Gastrocnemius medialis (tissue), 4 donors: ENCODE measurements around the gene CLEC3B.

ENCODE experiments used
- POLR2A ChIP-seq, 2 donors: fragments of 450-650 bp; IDR thresholded peaks; one replicate each; pipeline ENCODE4 v1.6.1; 2017; ENCODE audit warnings: antibody characterized with exemption in 2 of 2, mild to moderate bottlenecking in 2 of 2, moderate library complexity in 2 of 2
- TF ChIP-seq, protein P1 (sequence below), 5 experiments: fragments of 450-650 bp in 3 of 5; fragments of 200-600 bp in 2 of 5; sonication (generic) in 2 of 5; IDR thresholded peaks in 4 of 5; conservative IDR thresholded peaks in 1 of 5; 1 replicate in 4 of 5; 2 replicates in 1 of 5; pipeline ENCODE4 v1.5.1; 2016 to 2019; ENCODE audit warnings: antibody characterized with exemption in 5 of 5, mild to moderate bottlenecking in 3 of 5, moderate library complexity in 3 of 5

- TF ChIP-seq, protein P1, sequence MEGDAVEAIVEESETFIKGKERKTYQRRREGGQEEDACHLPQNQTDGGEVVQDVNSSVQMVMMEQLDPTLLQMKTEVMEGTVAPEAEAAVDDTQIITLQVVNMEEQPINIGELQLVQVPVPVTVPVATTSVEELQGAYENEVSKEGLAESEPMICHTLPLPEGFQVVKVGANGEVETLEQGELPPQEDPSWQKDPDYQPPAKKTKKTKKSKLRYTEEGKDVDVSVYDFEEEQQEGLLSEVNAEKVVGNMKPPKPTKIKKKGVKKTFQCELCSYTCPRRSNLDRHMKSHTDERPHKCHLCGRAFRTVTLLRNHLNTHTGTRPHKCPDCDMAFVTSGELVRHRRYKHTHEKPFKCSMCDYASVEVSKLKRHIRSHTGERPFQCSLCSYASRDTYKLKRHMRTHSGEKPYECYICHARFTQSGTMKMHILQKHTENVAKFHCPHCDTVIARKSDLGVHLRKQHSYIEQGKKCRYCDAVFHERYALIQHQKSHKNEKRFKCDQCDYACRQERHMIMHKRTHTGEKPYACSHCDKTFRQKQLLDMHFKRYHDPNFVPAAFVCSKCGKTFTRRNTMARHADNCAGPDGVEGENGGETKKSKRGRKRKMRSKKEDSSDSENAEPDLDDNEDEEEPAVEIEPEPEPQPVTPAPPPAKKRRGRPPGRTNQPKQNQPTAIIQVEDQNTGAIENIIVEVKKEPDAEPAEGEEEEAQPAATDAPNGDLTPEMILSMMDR (IDR thresholded peaks at IDR 0.05 in 4 of 5, conservative IDR thresholded peaks at IDR 0.05 in 1 of 5): no peak
- TF ChIP-seq POLR2A (IDR thresholded peaks at IDR 0.05): no peak
Observed at GRCh38 chr3:45078910-45079522, 52.9 kb downstream of the CLEC3B start.
